GM23338 (cell line): ENCODE data around the gene C18orf54.

Source experiments
- CREB1 ChIP-seq: fragments of 250-450 bp; sonication (Bioruptor Pico); IDR thresholded peaks from 2 replicates; pipeline ENCODE4 v1.5.0; 2020; ENCODE audit warnings: low read depth, mild to moderate bottlenecking, moderate library complexity
- CTCF ChIP-seq, 2 experiments: fragments of 200-600 bp in 1 of 2; sonication (generic) in 1 of 2; conservative IDR thresholded peaks; 2 replicates each; pipeline versions ENCODE4 v1.5.1 to v1.6.1; 2016 to 2017; ENCODE audit warnings: antibody characterized with exemption in 2 of 2, low read depth in 2 of 2, mild to moderate bottlenecking in 2 of 2, moderate library complexity in 1 of 2
- ETS1 ChIP-seq: IDR thresholded peaks from 2 replicates; pipeline ENCODE4 v1.6.1; 2016; ENCODE audit warnings: antibody characterized with exemption
- EZH2 ChIP-seq: fragments of 200-600 bp; sonication (generic); IDR thresholded peaks from one replicate; pipeline ENCODE4 v1.8.0; 2017; ENCODE audit warnings: antibody characterized with exemption, mild to moderate bottlenecking, low read depth; ENCODE audit not compliant: unreplicated experiment
- EZH2phosphoT487 ChIP-seq: fragments of 200-600 bp; sonication (generic); IDR thresholded peaks from one replicate; pipeline ENCODE4 v1.8.1; 2018; ENCODE audit warnings: antibody characterized with exemption; ENCODE audit not compliant: unreplicated experiment
- JUNB ChIP-seq: IDR thresholded peaks from one replicate; pipeline ENCODE4 v1.6.1; 2016; ENCODE audit warnings: antibody characterized with exemption; ENCODE audit not compliant: unreplicated experiment
- NANOG ChIP-seq: IDR thresholded peaks from 2 replicates; pipeline ENCODE4 v1.6.1; 2016; ENCODE audit warnings: antibody characterized with exemption, borderline replicate concordance
- POLR2AphosphoS5 ChIP-seq: IDR thresholded peaks from 2 replicates; pipeline ENCODE4 v1.6.1; 2016; ENCODE audit warnings: antibody characterized with exemption, low read depth
- REST ChIP-seq: IDR thresholded peaks from one replicate; pipeline ENCODE4 v1.6.1; 2018; ENCODE audit warnings: antibody characterized with exemption; ENCODE audit not compliant: unreplicated experiment
- STAT1 ChIP-seq: IDR thresholded peaks from one replicate; pipeline ENCODE4 v1.6.1; 2016; ENCODE audit warnings: antibody characterized with exemption; ENCODE audit not compliant: unreplicated experiment
- ZNF114 ChIP-seq: fragments of 250-450 bp; sonication (Bioruptor Pico); IDR thresholded peaks from 2 replicates; pipeline ENCODE4 v1.5.0; 2020; ENCODE audit warnings: mild to moderate bottlenecking, moderate library complexity
- ZNF331 ChIP-seq: fragments of 250-450 bp; sonication (Bioruptor Pico); IDR thresholded peaks from 2 replicates; pipeline ENCODE4 v1.5.0; 2020; ENCODE audit warnings: low read depth, mild to moderate bottlenecking, moderate library complexity
- ZNF462 ChIP-seq: fragments of 250-450 bp; sonication (Bioruptor Pico); IDR thresholded peaks from 2 replicates; pipeline ENCODE4 v1.5.0; 2020; ENCODE audit warnings: mild to moderate bottlenecking, moderate library complexity

GRCh38 chr18:54387631-54388030 lies 29.9 kb downstream of the C18orf54 start:
- TF ChIP-seq CREB1 (CRISPR knock-in tag) (no peak), REST (no peak), CTCF (conservative IDR thresholded peaks at IDR 0.05; ENCODE audit: low read depth in 2 of 2) (no peak), POLR2AphosphoS5 (no peak), EZH2phosphoT487 (no peak), STAT1 (no peak), JUNB (no peak), EZH2 (no peak), NANOG (no peak), ETS1 (no peak), ZNF331 (CRISPR knock-in tag) (no peak), ZNF114 (CRISPR knock-in tag) (no peak), ZNF462 (no peak)
